H1 (cell line): ENCODE measurements around the gene UGT1A6. TPM values are rescaled to one million over a fixed set of nuclear protein-coding genes. Genes with fewer than 3 reads are reported as not detected.

Source experiments
- E2F6 ChIP-seq: IDR thresholded peaks from 2 replicates; pipeline ENCODE4 v1.6.1; 2012; ENCODE audit warnings: inconsistent platforms
- GABPA ChIP-seq: IDR thresholded peaks from 2 replicates; pipeline ENCODE4 v1.6.1; 2011; ENCODE audit warnings: mild to moderate bottlenecking, low read length, moderate library complexity, borderline replicate concordance; ENCODE audit not compliant: insufficient read depth
- NRF1 ChIP-seq: IDR thresholded peaks from 2 replicates; pipeline ENCODE4 v1.6.1; 2011; ENCODE audit warnings: mild to moderate bottlenecking, low read depth, low read length, improper control_type of control experiment
- POU5F1 ChIP-seq: IDR thresholded peaks from 2 replicates; pipeline ENCODE4 v1.6.1; 2011; ENCODE audit warnings: low read depth, mild to moderate bottlenecking, low read length, moderate library complexity
- SIN3A ChIP-seq, 2 experiments: IDR thresholded peaks in 1 of 2; conservative IDR thresholded peaks in 1 of 2; 2 replicates each; pipeline ENCODE4 v1.6.1; 2011 to 2012; ENCODE audit warnings: low read length in 2 of 2, improper control_type of control experiment in 1 of 2, low read depth in 1 of 2, mild to moderate bottlenecking in 1 of 2
- SIX5 ChIP-seq: IDR thresholded peaks from 2 replicates; pipeline ENCODE4 v1.6.1; 2011; ENCODE audit warnings: mild to moderate bottlenecking, low read depth, low read length
- USF2 ChIP-seq: IDR thresholded peaks from 2 replicates; pipeline ENCODE4 v1.6.1; 2011; ENCODE audit warnings: low read length, improper control_type of control experiment
- polyA plus RNA-seq, 7 experiments: library from polyadenylated mRNA; depleted of rRNA in 3 of 7; stranded (reverse) in 5 of 7; unstranded in 2 of 7; fragments of >200 nt in 5 of 7; fragments of 200-250 nt in 2 of 7; gene quantifications; 1 replicate in 5 of 7; 2 replicates in 1 of 7; 4 replicates in 1 of 7; pipeline versions ENCODE4 v1.2.1 to v1.2.3, GENCODE V29; 2011 to 2013; ENCODE audit warnings: missing spikeins in 2 of 7, mixed read lengths in 2 of 7
- total RNA-seq: library from RNA; stranded (reverse); fragmentation: NEBNext Ultra II Directional; extraction: Animal tissue kit (Norgen Biotek cat#: 25700); gene quantifications from 2 replicates; pipeline ENCODE4 v1.2.1, GENCODE V29; 2021

UGT1A6 gene
- total and polyA plus RNA-seq, 2 of the 8 experiments (the other 6 are each of a cell fraction or from before 2014, with no cell fraction given) = not detected

DNA sequence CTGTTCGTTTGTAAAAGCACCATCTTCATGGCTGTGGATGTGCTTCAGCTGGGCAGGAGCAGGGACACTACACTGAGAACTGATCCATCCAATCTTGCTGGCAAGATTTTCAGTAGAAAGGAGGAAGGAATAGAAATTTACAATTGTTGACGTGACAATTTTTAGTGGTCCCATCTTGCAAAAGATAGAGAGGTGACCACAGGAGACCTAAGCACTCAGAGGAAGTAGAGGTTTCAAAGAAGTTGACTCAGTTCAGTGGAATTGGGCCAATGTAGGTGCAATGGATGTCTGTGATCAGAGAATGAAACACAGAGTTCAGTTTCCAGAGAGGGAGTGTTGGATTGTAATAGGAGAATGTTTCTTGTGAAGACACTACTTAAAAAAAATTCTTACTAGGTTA is 21.4 kb downstream of the UGT1A6 start (continued):
- TF ChIP-seq NRF1 (no peak), SIX5 (no peak), USF2 (no peak), SIN3A (conservative IDR thresholded peaks at IDR 0.05 in 1 of 2, IDR thresholded peaks at IDR 0.05 in 1 of 2; ENCODE audit: low read depth in 1 of 2, low read length in 2 of 2) (no peak), GABPA (no peak), E2F6 (no peak), POU5F1 (no peak)
